Astrocyte (in vitro differentiated cells and primary cell): ENCODE measurements around the gene MAP3K10.

Experiments used
- EZH2 ChIP-seq: IDR thresholded peaks from 2 replicates; pipeline ENCODE4 v1.6.1; 2012; ENCODE audit warnings: mild to moderate bottlenecking, low read length, inconsistent platforms; ENCODE audit not compliant: insufficient read depth
- TF ChIP-seq, protein P1 (sequence below): IDR thresholded peaks from 2 replicates; pipeline ENCODE4 v1.5.1; 2011; ENCODE audit warnings: low read depth, mild to moderate bottlenecking, inconsistent platforms, low read length, moderate library complexity; ENCODE audit not compliant: insufficient read depth

DNA sequence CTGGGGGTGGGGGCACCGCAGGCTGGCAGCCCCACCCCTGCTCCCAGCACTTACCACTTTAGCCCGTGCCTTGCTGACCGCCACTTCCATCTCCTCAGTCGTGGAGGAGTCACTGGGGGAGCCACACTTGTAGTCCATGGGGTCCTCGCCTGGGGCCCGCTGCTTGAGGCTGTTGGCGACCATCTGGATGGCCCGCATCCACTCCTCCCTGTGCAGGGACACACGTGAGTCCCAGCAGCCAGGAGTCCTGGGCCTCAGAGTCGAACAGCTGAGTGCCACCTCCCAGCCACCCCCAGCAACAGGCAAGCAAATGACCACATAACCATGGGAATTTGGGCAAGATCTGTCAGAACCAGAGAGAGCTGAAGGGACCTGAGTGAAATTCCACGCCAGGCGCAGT is 51.3 kb downstream of the MAP3K10 start:
- TF ChIP-seq, protein P1, sequence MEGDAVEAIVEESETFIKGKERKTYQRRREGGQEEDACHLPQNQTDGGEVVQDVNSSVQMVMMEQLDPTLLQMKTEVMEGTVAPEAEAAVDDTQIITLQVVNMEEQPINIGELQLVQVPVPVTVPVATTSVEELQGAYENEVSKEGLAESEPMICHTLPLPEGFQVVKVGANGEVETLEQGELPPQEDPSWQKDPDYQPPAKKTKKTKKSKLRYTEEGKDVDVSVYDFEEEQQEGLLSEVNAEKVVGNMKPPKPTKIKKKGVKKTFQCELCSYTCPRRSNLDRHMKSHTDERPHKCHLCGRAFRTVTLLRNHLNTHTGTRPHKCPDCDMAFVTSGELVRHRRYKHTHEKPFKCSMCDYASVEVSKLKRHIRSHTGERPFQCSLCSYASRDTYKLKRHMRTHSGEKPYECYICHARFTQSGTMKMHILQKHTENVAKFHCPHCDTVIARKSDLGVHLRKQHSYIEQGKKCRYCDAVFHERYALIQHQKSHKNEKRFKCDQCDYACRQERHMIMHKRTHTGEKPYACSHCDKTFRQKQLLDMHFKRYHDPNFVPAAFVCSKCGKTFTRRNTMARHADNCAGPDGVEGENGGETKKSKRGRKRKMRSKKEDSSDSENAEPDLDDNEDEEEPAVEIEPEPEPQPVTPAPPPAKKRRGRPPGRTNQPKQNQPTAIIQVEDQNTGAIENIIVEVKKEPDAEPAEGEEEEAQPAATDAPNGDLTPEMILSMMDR: no peak
- TF ChIP-seq EZH2: no peak
